ENCODE measurements around the gene TMEM18. TPM values are rescaled to one million over a fixed set of nuclear protein-coding genes. Genes with fewer than 3 reads are reported as not detected.
"Not testable (repeated sequence)": the region's sequence is repeated elsewhere in the genome, so short reads cannot be mapped to it uniquely, and the experiment has no call there.

Gene TMEM18
- total RNA-seq, 1 experiment from 2014 or later, result 52.4 TPM

GRCh38 chr2:696999-697627 is 19.9 kb upstream of the TMEM18 start:
- no peak for DNase-seq (ENCODE audit: low read depth, low spot score)
- in situ Hi-C loops (cut with HindIII; ENCODE audit: low pct_unique_long_range_greater_than_20kb, low sequenced_read_pairs), result no loop called here

DNA sequence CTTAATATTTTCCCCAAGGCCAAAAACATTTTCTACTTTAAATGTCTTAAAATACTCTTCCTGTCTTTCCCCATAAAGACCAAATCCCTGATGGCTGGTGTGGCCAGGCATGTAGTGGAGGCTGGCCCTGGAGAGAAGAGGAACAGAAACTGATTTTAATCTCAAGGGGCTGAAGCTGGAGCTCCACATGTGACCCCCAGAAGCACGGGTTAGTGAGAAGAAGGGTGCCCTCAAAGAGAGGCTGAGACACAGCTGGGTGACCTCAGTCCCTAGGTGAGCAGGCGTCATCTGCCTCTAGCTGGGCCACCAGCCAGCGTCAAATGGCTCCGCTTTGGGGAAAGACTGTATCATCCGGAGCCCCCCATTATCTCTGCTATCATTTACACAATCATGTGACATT is 19.3 kb upstream of the TMEM18 start:
- DNase-seq (ENCODE audit: low read depth, low spot score), result no peak
- in situ Hi-C loops (cut with HindIII; ENCODE audit: low pct_unique_long_range_greater_than_20kb, low sequenced_read_pairs), result no loop called here

- DNase-seq (ENCODE audit: low read depth, low spot score), result no peak
- in situ Hi-C loops (cut with HindIII; ENCODE audit: low pct_unique_long_range_greater_than_20kb, low sequenced_read_pairs), result no loop called here
Measured at GRCh38 chr2:694906-695510, 17.8 kb upstream of the TMEM18 start.

DNA sequence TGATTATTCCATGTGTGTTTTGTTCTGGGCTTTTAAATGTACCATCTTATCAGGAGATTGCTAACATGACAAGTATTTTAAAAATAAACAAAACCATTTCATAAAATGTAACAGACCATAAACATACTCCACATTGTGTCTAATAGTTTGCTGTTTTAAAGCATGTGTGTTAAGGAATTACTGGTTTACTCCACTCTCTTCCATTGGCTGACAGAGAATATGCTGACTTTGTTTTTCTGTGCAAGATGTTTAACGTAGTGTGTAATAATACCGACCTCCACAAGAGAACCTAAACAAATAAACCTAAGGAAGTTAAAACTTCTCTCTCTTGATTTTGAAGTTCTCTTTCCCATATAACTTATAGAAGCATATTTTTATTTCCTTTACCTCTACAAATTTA is 17.0 kb upstream of the TMEM18 start:
- in situ Hi-C loops (cut with HindIII; ENCODE audit: low pct_unique_long_range_greater_than_20kb, low sequenced_read_pairs), result no loop called here
- no peak for DNase-seq (ENCODE audit: low read depth, low spot score)

GRCh38 chr2:693606-694005 is 16.4 kb upstream of the TMEM18 start:
- DNase-seq (ENCODE audit: low read depth, low spot score), result no peak
- in situ Hi-C loops (cut with HindIII; ENCODE audit: low pct_unique_long_range_greater_than_20kb, low sequenced_read_pairs), result no loop called here

GRCh38 chr2:692767-693166 is 15.6 kb upstream of the TMEM18 start:
- in situ Hi-C loops (cut with HindIII; ENCODE audit: low pct_unique_long_range_greater_than_20kb, low sequenced_read_pairs), result no loop called here
- no peak for DNase-seq (ENCODE audit: low read depth, low spot score)

- DNase-seq (ENCODE audit: low read depth, low spot score), result no peak
- in situ Hi-C loops (cut with HindIII; ENCODE audit: low pct_unique_long_range_greater_than_20kb, low sequenced_read_pairs), result no loop called here
Measured at GRCh38 chr2:691821-692761, 14.9 kb upstream of the TMEM18 start.

GRCh38 chr2:690799-691198 is 13.6 kb upstream of the TMEM18 start:
- in situ Hi-C loops (cut with HindIII; ENCODE audit: low pct_unique_long_range_greater_than_20kb, low sequenced_read_pairs), result no loop called here
- no peak for DNase-seq (ENCODE audit: low read depth, low spot score)

- DNase-seq (ENCODE audit: low read depth, low spot score), result no peak
- in situ Hi-C loops (cut with HindIII; ENCODE audit: low pct_unique_long_range_greater_than_20kb, low sequenced_read_pairs), result no loop called here
Measured at GRCh38 chr2:689877-690510, 12.8 kb upstream of the TMEM18 start.

- no peak for DNase-seq (ENCODE audit: low read depth, low spot score)
- in situ Hi-C loops (cut with HindIII; ENCODE audit: low pct_unique_long_range_greater_than_20kb, low sequenced_read_pairs), result no loop called here
Measured at GRCh38 chr2:689237-689636, 12.0 kb upstream of the TMEM18 start.

DNA sequence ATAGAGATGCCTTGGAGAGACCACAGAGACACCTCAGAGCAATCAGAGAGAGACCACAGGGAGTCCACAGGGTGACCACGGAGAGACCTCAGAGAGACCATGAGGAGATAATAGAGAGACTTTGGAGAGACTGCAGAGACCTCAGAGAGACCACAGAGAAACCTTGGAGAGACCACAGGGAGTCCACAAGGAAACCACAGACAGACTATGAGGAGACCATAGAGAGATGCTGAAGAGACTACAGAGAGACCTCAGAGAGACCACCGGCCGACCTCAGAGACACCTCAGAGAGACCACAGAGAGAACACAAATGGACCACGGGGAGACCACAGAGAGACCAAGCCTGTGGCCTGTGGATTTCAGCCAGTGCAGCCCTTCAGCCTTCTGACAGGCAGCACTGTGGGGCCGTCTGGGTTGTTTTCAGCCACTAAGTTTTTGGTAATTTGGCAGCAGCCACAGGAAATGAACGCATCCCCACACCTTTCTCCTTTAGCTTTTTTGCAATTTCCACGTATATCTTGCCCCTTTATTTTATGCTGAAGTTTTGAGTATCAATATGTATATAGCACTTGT is 11.4 kb upstream of the TMEM18 start:
- in situ Hi-C loops (cut with HindIII; ENCODE audit: low pct_unique_long_range_greater_than_20kb, low sequenced_read_pairs), result no loop called here
- DNase-seq (ENCODE audit: low read depth, low spot score), result no peak

DNA sequence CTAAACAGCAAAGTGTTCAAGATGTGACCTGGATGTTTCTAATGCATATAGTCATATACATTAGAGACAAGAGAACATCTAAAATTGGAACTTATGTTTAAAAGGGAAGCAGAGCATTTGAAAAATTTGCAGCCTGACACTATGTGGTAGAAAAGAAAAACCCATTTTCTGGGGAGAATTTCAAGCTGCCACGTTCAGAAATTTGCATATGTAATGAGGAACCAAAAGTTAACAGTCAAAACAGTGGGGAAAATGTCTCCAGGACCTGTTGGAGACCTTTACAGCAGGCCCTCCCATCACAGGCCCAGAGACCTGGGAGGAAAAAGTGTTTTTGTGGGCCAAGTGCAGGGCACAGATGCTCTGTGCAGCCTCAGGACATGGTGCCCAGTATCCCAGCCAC is 8.2 kb upstream of the TMEM18 start:
- in situ Hi-C loops (cut with HindIII; ENCODE audit: low pct_unique_long_range_greater_than_20kb, low sequenced_read_pairs), result no loop called here
- DNase-seq (ENCODE audit: low read depth, low spot score), result no peak

- DNase-seq (ENCODE audit: low read depth, low spot score); in situ Hi-C loops (cut with HindIII; ENCODE audit: low pct_unique_long_range_greater_than_20kb, low sequenced_read_pairs): not testable (repeated sequence)
Measured at GRCh38 chr2:684913-685312, 7.7 kb upstream of the TMEM18 start.

- in situ Hi-C loops (cut with HindIII; ENCODE audit: low pct_unique_long_range_greater_than_20kb, low sequenced_read_pairs), result no loop called here
- DNase-seq (ENCODE audit: low read depth, low spot score), result no peak
Measured at GRCh38 chr2:682226-682625, 5.0 kb upstream of the TMEM18 start.

DNA sequence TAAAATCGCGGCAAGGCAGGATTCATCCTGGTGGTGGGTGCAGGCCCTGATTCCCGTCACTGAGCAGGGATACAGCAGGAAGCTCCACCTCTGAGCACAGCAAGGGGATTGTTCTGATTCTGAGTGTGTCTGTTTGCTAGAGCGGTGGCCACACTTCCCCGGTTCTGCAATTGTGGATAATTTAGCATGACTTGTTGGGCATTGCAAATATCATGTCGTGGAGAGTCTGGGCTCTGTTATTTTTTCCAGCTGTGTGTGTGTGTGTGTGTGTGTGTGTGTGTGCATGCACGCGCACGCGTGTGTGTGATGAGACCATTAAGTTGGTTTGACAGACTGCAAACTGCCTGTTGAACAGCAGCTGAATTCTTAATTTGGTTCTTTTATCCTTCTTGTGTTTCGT is 4.1 kb upstream of the TMEM18 start:
- no peak for DNase-seq (ENCODE audit: low read depth, low spot score)
- in situ Hi-C loops (cut with HindIII; ENCODE audit: low pct_unique_long_range_greater_than_20kb, low sequenced_read_pairs), result no loop called here

DNA sequence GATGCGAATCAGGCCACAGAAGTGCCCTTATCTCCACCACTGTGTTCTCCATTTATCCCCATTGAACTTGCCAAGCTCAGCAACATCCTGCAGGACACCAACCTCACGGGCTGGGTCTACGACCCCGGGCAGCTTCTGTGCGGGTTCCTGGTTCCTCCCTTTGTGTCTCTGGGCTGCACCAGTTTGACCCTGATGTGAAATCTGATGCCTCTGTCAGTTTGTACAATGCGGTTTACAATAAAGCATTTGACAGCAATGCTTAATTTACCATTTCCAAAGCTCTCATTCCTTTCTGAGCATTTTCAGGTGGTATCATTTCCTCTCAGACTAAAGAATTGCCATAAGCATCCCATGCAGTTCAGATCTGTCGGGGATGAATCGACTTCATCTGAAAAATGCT is 3.3 kb upstream of the TMEM18 start:
- in situ Hi-C loops (cut with HindIII; ENCODE audit: low pct_unique_long_range_greater_than_20kb, low sequenced_read_pairs), result no loop called here
- DNase-seq (ENCODE audit: low read depth, low spot score), result no peak

- in situ Hi-C loops (cut with HindIII; ENCODE audit: low pct_unique_long_range_greater_than_20kb, low sequenced_read_pairs), result no loop called here
- DNase-seq (ENCODE audit: low read depth, low spot score), result no peak
Measured at GRCh38 chr2:678964-679363, 1.8 kb upstream of the TMEM18 start.

DNA sequence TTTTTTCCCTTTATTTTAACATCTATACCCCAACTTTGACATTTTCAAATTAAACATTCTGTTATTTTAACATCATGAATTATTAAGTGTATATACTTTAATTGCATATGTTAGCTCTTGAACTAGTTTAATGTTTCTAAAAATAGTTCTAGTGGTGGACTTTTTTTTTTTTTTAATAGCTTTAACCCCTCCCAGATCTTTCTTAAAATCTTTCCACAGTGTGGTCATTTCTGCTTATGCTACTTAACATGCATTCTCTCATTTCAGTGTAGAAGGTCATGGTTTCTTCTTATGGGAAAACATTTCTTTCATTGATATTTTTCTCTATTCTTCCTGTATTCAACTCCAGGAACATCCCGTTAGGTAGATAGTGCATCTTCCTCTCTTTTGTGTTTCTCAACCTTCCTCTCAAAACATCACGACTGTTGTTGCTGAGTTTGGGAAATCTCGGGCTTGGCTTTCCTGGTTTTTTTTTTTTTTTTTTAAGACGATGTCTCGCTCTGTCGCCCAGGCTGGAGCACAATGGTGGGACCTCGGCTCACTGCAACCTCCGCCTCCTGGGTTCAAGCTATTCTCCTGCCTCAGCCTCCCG is 849 bp upstream of the TMEM18 start:
- no peak for DNase-seq (ENCODE audit: low read depth, low spot score)
- in situ Hi-C loops (cut with HindIII; ENCODE audit: low pct_unique_long_range_greater_than_20kb, low sequenced_read_pairs), result no loop called here

All from SK-MEL-5 (cell line).